ENCODE measurements around the gene CLCA2.

The CLCA2 gene, protein sequence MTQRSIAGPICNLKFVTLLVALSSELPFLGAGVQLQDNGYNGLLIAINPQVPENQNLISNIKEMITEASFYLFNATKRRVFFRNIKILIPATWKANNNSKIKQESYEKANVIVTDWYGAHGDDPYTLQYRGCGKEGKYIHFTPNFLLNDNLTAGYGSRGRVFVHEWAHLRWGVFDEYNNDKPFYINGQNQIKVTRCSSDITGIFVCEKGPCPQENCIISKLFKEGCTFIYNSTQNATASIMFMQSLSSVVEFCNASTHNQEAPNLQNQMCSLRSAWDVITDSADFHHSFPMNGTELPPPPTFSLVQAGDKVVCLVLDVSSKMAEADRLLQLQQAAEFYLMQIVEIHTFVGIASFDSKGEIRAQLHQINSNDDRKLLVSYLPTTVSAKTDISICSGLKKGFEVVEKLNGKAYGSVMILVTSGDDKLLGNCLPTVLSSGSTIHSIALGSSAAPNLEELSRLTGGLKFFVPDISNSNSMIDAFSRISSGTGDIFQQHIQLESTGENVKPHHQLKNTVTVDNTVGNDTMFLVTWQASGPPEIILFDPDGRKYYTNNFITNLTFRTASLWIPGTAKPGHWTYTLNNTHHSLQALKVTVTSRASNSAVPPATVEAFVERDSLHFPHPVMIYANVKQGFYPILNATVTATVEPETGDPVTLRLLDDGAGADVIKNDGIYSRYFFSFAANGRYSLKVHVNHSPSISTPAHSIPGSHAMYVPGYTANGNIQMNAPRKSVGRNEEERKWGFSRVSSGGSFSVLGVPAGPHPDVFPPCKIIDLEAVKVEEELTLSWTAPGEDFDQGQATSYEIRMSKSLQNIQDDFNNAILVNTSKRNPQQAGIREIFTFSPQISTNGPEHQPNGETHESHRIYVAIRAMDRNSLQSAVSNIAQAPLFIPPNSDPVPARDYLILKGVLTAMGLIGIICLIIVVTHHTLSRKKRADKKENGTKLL

DNA sequence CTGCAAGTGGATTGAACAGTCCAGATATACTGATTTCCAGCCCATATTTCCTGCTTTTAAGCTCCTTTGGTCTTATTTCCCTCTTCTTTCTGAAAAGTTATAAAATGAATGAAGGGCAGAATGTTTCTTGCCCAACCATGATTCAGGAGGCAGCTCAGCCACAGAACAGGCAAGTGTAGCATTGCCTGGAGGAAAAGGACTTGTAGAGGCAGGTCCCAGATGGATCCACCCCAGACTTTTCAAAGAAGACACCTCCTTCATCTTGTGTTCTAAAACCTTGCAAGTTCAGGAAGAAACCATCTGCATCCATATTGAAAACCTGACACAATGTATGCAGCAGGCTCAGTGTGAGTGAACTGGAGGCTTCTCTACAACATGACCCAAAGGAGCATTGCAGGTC, at the start of gene CLCA2:
Gene CLCA2, plus strand, starts transcription at position 299 of the 400 bp plus-strand sequence. Its CDS starts 77 bp downstream, at position 376.
- DNase-seq (ENCODE audit: low read depth in 2 of 2), result no peak

DNA sequence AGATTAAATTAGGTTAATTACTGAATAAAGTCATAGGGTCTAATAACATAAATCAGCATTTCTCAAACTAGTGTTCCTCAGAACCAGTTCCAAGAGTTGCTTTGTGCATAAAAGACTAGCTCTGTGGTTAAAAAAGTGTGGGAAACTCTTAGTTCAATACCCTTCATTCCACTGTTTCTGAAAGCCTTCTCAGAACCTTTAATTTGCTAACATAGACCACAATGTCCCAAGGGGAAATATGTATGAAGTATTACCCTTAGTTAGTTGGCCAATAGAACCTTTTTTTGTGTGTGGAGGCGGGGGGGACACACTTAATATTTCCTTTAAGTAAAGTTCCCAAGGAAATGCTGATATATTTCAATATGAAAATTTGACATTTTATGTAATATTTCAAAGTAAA, 48.3 kb upstream of the CLCA2 start:
- DNase-seq (ENCODE audit: low read depth in 2 of 2), result no peak

DNA sequence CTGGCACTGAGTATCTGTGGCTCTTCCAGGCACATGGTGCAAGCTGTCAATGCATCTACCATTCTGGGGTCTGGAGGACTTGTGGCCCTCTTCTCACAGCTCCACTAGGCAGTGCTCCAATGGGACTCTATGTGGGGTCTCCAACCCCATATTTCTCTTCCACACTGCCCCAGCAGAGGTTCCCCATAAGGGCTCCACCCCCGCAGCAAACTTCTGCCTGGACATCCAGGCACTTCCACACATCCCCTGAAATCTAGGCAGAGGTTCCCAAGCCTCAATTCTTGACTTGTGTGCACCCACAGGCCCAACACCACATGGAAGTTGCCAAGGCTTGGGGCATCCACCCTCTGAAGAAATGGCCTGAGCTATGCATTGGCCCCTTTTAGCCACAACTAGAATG, 46.6 kb upstream of the CLCA2 start:
- DNase-seq (ENCODE audit: low read depth in 2 of 2), result no peak

DNA sequence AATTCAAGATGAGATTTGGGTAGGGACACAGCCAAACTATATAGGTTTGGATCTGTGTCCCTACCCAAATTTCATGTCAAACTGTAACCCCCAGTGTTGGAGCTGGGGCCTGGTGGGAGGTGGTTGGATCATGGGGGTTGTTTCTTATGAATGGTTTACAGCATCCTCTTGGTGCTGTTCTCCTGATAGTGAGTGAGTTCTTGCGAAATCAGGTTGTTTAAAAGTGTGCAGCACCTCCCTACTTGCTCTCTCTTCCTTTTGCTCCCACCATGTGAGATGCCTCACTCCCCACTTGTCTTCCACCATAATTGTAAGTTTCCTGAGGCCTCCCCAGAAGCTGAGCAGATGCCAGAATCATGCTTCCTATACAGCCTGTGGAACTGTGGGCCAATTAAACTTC, 45.2 kb upstream of the CLCA2 start:
- no peak for DNase-seq (ENCODE audit: low read depth in 2 of 2)

DNA sequence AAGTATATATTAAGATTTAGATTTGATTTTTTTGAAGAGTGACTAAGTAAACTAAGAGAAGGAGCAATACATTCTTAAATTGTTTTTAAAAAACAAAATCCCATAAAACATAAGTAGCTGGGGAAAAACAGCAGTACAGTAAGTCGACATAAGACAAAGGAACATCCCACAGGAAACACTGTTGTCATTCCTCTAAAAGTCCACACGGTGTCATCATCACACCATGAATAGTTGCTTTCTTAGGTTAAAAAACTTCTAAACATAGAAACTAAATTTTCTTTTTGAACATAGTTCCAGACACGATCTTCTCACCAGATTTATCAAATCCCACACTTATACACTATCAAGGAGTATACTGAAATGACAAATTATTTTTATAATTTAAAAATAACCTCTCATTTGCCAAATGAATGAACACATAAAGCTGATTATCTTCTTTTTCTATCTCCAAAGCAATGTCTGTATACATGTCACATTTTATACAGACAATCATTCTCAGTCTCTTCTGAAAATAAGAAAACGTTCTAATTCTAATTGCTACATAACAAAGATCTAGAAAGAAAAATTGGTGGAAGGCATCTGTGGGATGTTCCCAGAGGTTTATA, 43.6 kb upstream of the CLCA2 start:
- DNase-seq (ENCODE audit: low read depth in 2 of 2), result no peak

DNA sequence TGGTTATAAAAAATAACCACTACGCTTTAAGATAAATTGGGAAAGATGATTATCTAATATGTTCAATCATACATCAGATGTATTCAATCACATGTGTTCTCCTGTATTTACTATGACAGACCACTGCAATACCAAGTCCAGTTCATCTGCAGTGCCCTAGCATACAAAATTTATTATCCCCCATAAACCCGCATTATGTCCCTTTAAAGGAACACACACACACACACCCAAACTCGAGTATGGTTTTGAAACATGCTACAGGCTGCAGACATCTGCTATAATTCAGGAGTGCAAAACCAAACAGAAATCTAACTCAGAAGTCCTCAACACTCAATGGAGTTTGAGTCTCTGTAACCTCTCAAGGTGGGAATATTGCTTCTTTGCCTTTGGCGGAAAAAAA, 42.7 kb upstream of the CLCA2 start:
- DNase-seq (ENCODE audit: low read depth in 2 of 2), result no peak

DNA sequence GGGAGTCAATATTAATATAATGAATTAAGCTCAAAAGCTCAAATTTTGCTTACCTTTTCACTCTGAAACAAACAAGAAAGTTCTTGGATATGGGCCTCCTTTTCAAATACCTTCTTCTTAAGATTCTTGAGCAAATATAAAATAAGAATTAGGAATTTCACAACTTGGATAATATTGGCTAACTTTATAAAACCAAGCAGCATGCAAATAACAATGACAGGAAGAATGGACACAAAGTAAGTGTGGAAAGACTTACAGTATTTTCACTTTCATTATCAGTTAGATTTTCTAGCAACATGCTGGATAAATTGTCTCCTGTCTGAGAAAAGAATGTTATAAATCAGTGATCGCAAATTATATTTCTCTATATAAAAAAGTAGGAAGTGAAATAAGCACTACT, 41.1 kb upstream of the CLCA2 start:
- no peak for DNase-seq (ENCODE audit: low read depth in 2 of 2)

DNA sequence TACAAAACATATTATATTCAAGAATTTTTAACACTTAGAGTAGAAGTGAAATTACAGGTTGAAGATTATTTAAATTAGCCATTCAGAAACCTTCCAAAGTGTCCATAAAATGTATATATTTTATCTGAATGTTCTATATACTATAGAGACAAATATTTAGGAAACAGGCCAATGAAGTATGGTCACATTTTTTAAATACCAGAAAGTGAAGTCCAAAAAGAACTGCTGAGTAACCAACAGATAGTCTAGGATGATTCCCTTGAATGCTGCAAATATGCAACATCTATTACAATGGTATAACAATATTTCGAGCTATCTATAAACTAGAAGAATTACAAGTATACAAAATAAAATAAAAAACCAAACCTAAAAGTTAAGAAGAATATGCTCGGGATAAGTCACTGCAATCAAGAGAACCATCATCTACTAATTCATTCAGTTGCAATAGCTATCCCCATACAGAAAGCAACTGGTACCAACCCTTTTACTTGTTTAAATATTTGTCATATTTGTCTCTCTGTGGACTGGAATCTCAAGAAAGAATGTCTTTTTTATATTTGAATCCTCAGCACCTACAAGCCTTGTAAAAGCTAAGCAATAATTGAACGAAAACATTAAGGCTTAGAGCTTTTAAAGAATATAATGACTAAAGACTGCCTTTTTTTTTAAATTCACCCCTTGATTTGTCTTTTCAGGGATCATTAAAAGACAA, 35.9 kb upstream of the CLCA2 start:
- no peak for DNase-seq (ENCODE audit: low read depth in 2 of 2)

DNA sequence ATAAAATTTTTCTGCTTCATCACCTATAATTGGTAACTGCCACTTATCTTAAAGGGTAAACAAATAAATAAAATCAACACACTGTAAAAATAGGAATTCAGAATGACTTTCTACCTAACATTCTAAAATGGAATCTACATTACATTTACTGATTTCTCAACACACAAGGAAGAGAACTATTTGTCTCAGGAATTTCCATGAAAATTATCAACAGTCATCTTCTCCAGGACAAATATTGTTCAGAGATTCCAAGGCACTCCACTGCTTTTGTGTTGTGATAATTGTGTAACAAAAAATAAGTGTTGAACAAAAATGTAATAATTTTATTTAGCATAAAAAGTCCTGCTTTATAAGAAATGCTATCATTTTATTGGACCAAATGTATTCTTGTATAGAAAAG, 35.2 kb upstream of the CLCA2 start:
- no peak for DNase-seq (ENCODE audit: low read depth in 2 of 2)

DNA sequence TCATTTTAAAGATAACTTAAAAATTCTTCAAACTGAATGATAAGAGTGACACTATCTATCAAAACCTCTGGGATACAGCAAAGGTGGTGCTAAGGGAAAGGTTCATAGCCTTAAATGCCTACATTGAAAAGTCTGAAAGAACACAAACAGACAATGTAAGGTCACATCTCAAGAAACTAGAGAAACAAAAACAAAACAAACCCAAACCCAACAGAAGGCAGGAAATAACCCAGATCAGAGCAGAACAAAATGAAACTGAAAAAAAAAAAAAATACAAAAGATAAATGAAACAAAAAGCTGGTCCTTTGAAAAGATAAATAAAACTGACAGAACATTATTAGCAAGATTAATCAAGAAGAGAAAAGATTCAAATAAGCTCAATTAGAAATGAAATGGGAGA, 34.7 kb upstream of the CLCA2 start:
- DNase-seq (ENCODE audit: low read depth in 2 of 2), result no peak

DNA sequence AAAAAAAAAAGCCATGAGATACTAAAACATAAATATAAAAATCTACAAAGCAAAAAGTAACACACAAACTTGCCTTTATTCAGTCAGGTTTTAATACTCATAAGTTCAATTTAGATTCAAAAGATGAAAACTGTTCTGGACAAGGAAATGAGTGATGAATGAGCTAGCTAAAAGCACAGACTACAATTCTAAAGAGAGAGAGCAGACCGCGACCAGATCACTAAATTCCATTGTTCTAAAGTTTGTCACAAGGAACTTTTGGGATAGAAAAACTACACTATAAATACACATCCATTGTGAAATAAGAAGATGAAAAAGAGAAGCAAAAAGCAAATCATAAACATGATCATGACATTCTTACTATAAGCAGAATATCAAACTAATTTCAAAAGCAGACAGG, 29.6 kb upstream of the CLCA2 start:
- DNase-seq (ENCODE audit: low read depth in 2 of 2), result no peak

DNA sequence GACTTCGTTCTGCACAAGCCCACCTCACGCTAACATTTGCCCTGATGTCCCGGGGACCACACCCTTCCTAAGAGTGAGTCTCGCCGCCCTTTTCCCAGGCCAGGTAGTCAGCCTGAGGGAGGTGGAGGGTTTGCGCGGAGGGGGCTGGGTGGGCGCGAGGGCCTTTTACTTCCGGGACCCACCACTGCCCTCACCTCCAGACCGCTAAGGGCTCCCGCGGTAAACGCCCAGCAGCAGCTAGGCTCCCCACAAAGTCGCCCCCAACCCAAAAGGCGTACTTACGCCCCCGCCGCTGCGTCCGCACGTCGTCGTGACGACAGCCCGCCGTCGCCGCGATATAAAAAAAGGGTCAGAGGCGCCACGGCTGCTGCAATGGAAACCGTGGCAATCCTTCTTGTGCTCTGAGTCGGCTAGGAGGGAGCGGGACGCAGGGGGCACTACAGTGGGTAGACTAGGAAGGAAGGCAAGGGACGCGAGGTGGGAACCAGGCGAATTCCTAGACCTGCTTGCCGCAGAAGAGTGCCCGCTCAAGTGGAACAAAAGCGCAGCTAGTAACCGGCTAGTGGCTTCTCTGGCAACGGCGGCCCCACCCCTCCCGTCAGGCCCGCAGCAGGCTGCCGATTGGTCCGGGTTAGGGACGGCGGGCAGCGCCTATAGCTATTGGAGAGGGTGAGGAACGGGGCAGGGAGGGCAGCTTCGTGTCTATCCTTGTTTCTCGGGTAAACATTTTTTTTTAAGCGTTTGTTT, 28.0 kb upstream of the CLCA2 start, which contains the start of gene ODF2L:
Gene ODF2L, minus strand, starts transcription at position 573 of the 747 bp plus-strand sequence. CDS start 9,296 bp downstream, outside the sequence.
- DNase-seq (ENCODE audit: low read depth in 2 of 2), result peak; percentile 84

DNA sequence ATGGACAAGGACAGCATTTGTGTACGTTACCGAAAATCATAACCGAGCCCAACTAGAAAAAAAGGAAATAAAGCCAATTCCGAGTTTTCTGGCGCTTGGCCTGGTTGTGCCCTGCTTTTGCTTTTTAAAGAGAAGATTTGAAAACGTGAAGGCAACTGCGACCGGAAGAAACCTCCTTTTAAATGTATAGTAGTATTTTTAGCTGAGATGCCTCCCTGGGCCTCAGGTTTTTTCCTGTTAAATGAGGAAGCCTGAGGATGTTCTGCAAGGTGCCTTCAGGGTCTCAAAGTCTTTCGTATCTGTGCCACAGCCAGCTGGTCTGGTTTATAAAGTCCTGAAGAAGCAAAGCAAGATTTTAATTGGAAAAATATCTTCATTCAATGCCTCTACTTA, 27.5 kb upstream of the CLCA2 start:
- DNase-seq (ENCODE audit: low read depth in 2 of 2), result no peak

DNA sequence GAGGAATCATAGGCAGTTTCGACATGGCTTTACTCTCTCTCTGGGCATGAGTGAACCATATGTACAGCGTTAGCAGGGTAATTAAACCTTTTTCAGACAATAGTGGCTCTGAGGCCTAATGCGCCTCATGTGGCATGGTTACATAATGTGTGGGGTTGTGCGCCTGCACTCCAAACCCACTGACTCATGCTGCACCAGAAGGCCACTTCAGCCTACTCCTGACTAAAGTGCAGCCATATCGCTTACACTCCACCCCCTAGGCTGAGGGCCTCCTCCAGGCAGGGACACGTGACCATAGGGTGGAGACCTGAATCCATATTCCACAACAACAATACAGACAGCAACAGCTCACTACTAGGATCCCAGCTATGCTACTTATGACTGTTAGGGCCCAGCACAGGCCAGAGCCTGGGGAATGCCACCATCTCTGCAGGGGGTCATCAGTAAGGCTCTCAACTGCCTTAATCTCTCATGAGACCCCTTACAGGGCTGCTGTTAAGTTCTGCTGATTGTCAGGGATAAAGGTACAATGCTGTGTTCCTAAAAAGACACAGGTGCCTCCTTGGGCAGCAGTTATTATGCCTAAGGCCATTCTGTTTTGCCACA, 14.5 kb upstream of the CLCA2 start:
- no peak for DNase-seq (ENCODE audit: low read depth in 2 of 2)

DNA sequence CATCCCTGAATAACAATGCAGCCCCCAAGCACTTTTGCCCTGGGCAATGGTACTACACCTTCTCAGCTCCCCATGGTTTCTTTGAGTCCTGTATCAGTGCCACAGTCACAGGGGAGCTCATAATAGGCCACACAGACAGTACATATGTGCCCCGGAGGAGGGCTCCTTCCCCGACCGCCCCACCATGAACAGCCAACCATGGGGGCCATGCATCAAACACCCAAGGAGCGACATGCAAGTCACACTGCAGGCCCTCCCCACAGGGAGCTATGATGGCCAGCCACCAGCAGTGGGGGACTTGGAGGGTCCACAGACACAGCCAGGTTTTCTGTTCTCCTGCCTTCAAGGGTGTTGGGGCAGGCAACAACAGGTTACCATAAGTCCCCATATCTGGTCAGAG, 13.1 kb upstream of the CLCA2 start:
- DNase-seq (ENCODE audit: low read depth in 2 of 2), result no peak

DNA sequence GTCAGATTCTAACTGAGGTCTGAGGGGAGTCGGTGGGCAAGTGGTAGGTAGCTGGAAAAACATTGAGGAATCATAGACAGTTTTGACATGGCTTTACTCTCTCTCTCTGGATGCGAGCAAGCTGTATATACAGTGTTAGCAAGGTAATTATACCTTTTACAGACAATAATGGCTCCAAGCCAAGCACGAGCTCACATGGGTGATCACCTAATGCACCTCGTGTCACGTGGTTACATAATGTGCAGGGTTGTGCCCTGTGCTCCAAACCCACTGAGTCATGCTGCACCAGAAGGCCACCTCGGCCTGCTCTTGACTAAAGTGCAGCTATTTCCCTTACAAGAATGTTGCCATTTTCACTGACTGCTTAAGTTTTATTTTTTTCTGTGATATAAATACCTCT, 7.6 kb upstream of the CLCA2 start:
- DNase-seq (ENCODE audit: low read depth in 2 of 2), result no peak

DNA sequence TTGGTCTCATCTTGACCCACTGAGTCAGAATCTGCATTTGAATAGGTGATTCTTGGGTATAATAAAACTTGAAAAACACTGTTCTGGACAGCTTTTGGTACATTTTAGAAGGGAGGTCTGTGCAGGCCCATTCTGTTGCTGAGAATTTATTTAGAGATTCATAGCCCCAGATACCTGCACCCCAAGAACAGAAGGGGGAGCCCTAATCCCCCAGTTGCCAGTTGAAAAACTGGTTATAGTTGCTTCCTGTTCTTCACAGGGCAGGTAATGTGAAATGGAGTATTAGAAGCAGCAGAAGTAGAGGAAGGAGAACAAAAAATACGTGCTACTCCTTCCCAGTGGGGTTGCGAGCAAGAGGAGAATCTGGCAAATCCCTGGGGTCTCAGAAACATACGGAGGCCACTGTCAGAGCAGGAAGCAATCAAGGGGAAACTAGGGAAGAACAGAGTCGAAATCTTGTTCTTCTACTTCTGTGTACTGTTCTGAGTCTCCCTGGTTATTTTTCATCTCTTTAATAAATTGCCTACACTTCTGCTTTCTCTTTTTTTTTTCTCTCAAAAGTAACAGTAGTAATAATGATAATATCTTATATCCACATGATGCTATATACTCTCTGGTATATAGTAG, 4.6 kb upstream of the CLCA2 start:
- DNase-seq (ENCODE audit: low read depth in 2 of 2), result no peak

DNA sequence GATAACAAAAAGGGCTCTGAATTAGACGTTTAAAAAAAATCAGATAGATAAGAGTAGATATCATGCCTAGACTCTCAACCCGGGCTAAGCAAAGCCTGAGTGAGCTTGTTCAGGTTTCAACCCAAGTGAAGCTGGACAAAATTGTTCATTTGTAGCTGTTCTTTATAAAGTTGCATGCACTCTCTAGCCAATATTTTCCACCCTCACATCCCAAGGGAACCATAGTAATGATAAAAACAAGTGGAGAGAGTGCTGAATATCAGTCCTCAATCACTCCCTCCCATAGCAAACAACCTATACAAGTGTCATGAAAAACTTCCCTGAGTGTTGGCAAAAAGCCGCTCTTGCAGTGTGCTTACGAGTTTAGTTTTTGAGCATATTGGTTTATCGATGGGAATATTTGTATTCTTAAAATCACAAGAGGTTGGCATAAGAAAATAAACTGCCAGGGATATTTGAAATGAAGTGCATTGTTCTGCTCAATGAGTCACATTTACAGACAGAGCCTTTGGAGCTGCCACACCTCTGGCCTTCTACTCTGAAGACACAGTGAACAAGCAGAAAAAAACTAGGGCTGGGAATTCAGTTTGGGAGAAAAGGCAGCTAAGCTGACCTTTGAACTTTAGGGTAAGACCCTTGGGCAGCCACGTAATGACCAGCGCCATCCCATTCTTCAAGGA, 2.2 kb upstream of the CLCA2 start:
- no peak for DNase-seq (ENCODE audit: low read depth in 2 of 2)

DNA sequence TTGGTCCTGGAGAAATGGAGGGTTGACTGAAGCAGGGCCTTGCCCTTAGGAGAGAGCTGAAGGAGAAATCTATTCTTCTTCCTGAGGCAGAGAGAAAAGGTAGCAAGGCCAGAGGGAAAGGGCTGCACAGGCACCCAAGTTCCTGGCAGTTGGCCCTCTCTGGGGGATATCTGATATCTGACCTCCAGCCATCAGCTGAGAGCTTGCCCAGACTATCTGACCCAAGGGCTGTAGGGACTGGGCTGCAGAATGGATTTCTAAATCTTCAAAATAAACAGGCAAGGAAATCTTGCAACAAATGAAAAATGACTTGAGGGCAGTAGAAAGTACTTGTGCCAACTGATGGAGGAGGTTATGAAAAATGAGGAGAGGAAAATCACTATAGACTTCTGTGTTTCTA, 498 bp upstream of the CLCA2 start:
- no peak for DNase-seq (ENCODE audit: low read depth in 2 of 2)

Data from stimulated activated CD8-positive, alpha-beta memory T cell treated with anti-CD3 and anti-CD28 coated beads, Interleukin-15, amount 100 ng/mL, for 48 hours (primary cell).